ENCODE data around the gene GSTT4.
"Not testable (repeated sequence)": the region's sequence is repeated elsewhere in the genome, so short reads cannot be mapped to it uniquely, and the experiment has no call there.

GRCh38 chr22:23974836-23975352 is 30.4 kb downstream of the GSTT4 start:
- TF ChIP-seq POLR2AphosphoS5 (IDR thresholded peaks at IDR 0.05; ENCODE audit: low read depth, low read length); POLR2A (IDR thresholded peaks at IDR 0.05; ENCODE audit: low read depth, low read length); TAF1 (IDR thresholded peaks at IDR 0.05; ENCODE audit: borderline replicate concordance, low read depth, low read length): not testable (repeated sequence)
